ENCODE results near the gene CHD8. TPM values are rescaled to one million over a fixed set of nuclear protein-coding genes. Genes with fewer than 3 reads are reported as not detected.

Gene CHD8
- 23.7 and 41.0 TPM in 2 replicates for total RNA-seq (2014; rRNA removed; shearing (Covaris generic))

DNA sequence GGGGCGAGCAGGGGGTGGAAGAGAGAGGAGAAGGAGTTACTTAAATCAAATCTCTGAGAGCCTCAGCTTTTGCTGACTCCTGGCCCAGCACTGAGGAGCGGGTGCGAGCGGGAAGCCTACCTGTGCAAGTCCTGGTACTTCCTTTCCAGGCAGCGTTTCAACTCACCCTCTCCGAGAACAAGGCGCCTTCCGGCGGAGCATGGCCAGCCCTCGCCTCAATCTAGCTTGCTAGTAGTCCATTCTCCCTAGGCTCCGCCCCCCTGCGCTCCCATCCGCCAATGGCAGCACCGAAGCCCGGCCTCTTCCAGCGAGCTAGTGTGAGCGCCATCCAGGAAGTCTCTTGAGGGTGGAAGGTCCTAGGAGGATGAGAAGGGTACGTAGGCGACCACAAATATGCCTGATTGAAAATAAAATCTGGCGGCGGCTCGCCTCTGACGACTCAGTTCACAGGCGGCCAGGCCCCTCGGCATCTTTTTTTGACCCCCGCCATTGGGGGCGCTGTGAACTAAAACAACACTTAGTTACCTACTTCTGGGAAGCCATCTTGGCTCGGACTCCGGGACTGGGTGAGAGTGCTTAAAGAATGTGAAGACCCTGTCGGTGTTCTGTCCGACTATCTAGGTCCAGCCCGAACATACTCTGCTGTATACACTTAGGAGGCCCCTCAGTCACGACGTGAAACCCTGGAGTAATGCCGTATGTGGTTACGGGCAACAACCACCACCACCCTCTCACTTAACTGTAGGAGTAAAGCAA, at the start of gene CHD8:
Gene CHD8, minus strand, starts transcription at position 212 of the 756 bp plus-strand sequence. CDS start 24,480 bp downstream, outside the sequence.
- Histone ChIP-seq H3K27ac (peak within 1 kb of the TSS; percentile 73), H3K4me1 (replicated peaks) (peaks cover 6% of the 10 kb centered on the region; the same call in 1 of the 2 replicates), H3K9me3 (replicated peaks) (no peaks in the 10 kb centered on the region), H3K27me3 (replicated peaks) (no peaks in the 10 kb centered on the region), H3K36me3 (peaks cover 11% of the 10 kb centered on the region), H3K4me3 (peak within 1 kb of the TSS; percentile 55)
- peak; percentile 98 to 99 for DNase-seq (ENCODE audit: low read depth in 1 of 2, low spot score in 2 of 2)

DNA sequence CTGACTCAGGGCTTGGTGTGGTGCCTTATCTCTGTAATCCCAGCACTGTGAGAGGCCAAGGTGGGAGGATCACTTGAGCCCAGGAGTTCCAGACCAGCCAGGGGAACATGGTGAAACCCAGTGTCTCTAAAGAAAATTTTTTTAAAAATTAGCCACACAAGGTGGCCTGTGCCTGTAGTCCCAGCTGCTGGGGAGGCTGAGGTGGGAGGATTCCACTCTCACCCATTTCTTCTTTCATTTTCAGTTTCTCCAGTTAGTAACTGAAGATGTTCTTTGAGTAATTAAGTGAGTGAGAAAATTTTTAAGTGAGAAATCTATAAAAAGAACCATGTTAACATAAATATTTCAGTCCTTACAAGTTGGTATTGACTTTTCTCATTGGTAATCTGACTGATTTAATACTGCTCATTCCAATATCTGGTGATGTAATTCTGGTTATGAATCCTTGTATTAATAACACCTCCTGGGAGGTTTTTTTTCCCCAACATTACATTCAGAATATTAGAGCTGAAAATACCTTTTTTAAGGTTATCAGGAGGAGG, 49.2 kb upstream of the CHD8 start:
- H3K4me1 ChIP-seq (replicated peaks): peaks cover 4% of the 10 kb centered on the region
- no peak overlapping the region for H3K4me3 ChIP-seq
- H3K36me3 ChIP-seq: peaks cover 63% of the 10 kb centered on the region
- no peaks in the 10 kb centered on the region for H3K27me3 ChIP-seq (replicated peaks)
- no peak for DNase-seq (ENCODE audit: low read depth in 1 of 2, low spot score in 2 of 2)
- no peaks in the 10 kb centered on the region for H3K9me3 ChIP-seq (replicated peaks)
- H3K27ac ChIP-seq: no peak overlapping the region

GRCh38 chr14:21503376-21503775, 47.5 kb upstream of the CHD8 start:
- DNase-seq (ENCODE audit: low read depth in 1 of 2, low spot score in 2 of 2): no peak
- Histone ChIP-seq H3K27me3 (replicated peaks) (no peaks in the 10 kb centered on the region), H3K4me3 (no peak overlapping the region), H3K4me1 (replicated peaks) (no peaks in the 10 kb centered on the region), H3K9me3 (replicated peaks) (no peaks in the 10 kb centered on the region), H3K27ac (no peak overlapping the region), H3K36me3 (peaks cover 68% of the 10 kb centered on the region)

DNA sequence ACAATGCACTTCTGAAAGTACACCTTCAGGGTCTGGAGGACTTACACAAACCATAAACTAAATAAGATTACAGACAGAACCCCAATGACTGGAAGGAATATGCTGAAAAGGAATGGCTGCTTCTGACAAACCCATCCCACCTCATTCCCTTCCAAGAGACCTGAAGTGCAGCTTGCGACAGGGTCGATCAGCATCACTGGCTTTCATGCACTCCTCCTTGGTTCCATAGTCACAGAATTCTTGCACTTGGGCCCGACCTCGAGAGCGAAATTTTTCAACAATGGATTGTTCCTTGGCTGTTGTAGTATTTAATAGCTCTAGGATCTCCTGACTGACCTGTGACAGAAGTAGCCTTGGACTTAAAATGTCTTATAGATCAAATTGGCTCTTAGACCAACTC, 45.6 kb upstream of the CHD8 start:
- no peak for DNase-seq (ENCODE audit: low read depth in 1 of 2, low spot score in 2 of 2)
- Histone ChIP-seq H3K9me3 (replicated peaks) (no peaks in the 10 kb centered on the region), H3K27ac (no peak overlapping the region), H3K4me3 (no peak overlapping the region), H3K36me3 (peaks cover 72% of the 10 kb centered on the region), H3K4me1 (replicated peaks) (no peaks in the 10 kb centered on the region), H3K27me3 (replicated peaks) (no peaks in the 10 kb centered on the region)

DNA sequence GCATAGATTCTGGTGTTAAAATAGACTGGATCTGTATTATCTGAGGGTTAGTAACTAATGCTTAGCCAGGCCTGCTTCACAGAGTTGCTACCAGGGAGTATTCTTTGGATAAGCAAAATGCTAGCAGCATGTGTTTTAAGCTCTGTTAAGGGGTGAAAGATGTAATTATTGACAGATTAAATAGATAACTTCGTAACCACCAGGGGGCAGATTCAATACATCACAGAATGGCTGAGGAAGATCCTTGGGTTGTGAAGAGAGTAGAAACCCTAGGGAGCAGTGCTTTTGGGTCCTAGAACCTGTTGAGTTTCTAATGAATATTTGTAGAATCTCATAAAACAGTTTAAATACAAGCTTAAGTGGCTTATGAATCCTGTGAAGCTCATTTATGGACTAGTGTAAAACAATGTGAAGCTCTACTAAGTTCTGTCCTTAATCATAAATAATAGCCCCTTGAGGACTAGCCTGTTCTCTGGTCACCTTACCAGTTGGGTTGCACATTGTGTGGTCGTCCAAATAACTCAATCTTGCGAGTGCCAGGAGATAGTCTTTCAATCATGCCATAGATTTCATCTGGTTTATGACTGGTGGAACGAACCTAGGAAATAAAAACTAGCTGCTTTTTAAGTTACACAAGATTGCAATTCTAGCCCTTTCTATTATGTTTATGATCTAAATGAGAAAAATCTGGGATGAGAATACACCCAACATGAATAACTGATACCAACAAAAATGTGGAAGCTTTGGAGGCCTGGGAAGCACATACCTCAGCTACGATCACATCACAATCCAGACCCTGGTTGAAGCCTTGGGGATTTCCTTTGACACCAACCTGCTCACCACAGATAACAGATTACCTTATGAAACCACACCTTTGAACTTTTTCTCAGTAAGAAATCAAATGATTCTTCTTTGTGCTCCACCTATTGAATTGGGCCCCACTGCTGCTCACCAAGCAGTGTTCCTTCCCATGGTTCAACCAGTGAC, 42.9 kb upstream of the CHD8 start:
- H3K4me1 ChIP-seq (replicated peaks): no peaks in the 10 kb centered on the region
- H3K9me3 ChIP-seq (replicated peaks): no peaks in the 10 kb centered on the region
- no peaks in the 10 kb centered on the region for H3K27me3 ChIP-seq (replicated peaks)
- no peak overlapping the region for H3K27ac ChIP-seq
- H3K4me3 ChIP-seq: no peak overlapping the region
- H3K36me3 ChIP-seq: peaks cover 95% of the 10 kb centered on the region
- no peak for DNase-seq (ENCODE audit: low read depth in 1 of 2, low spot score in 2 of 2)

DNA sequence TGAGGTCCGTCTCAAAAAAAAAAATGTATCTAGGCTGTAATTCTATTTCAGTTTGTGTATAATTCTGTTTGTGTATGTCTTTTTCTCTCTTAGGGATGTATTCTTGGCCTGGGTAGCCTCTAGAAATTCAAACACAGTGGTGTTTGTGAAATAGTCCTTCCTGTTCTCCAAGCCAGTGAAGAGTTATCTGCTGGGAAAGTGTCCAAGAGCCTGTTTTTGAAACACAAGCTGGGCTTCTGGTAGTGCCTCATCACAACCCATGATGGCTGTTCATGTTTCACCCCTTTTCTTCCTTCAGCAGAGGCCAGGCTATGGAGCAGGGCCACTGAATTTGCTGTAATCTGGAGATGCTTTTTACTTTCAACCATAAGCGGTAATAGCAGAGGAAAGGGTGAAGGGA, 40.5 kb upstream of the CHD8 start:
- H3K27ac ChIP-seq: no peak overlapping the region
- no peaks in the 10 kb centered on the region for H3K27me3 ChIP-seq (replicated peaks)
- peaks cover 86% of the 10 kb centered on the region for H3K36me3 ChIP-seq
- H3K4me1 ChIP-seq (replicated peaks): no peaks in the 10 kb centered on the region
- no peaks in the 10 kb centered on the region for H3K9me3 ChIP-seq (replicated peaks)
- no peak overlapping the region for H3K4me3 ChIP-seq
- DNase-seq (ENCODE audit: low read depth in 1 of 2, low spot score in 2 of 2): no peak

- Histone ChIP-seq H3K4me1 (replicated peaks) (no peaks in the 10 kb centered on the region), H3K36me3 (peaks cover 86% of the 10 kb centered on the region), H3K9me3 (replicated peaks) (no peaks in the 10 kb centered on the region), H3K27ac (no peak overlapping the region), H3K27me3 (replicated peaks) (no peaks in the 10 kb centered on the region), H3K4me3 (no peak overlapping the region)
- no peak for DNase-seq (ENCODE audit: low read depth in 1 of 2, low spot score in 2 of 2)
Observed at GRCh38 chr14:21494902-21495762, 39.2 kb upstream of the CHD8 start.

- no peaks in the 10 kb centered on the region for H3K27me3 ChIP-seq (replicated peaks)
- H3K36me3 ChIP-seq: peaks cover 47% of the 10 kb centered on the region
- peak in 1 of 2 experiments; percentile 76 for DNase-seq (ENCODE audit: low read depth in 1 of 2, low spot score in 2 of 2)
- H3K9me3 ChIP-seq (replicated peaks): no peaks in the 10 kb centered on the region
- 0 out of 2 replicates have a peak, but pooled peaks cover 3% of the 10 kb centered on the region for H3K4me1 ChIP-seq (replicated peaks)
- peak overlapping the region; percentile 59 for H3K27ac ChIP-seq
- H3K4me3 ChIP-seq: no peak overlapping the region
Observed at GRCh38 chr14:21486640-21487087, 30.7 kb upstream of the CHD8 start.

DNA sequence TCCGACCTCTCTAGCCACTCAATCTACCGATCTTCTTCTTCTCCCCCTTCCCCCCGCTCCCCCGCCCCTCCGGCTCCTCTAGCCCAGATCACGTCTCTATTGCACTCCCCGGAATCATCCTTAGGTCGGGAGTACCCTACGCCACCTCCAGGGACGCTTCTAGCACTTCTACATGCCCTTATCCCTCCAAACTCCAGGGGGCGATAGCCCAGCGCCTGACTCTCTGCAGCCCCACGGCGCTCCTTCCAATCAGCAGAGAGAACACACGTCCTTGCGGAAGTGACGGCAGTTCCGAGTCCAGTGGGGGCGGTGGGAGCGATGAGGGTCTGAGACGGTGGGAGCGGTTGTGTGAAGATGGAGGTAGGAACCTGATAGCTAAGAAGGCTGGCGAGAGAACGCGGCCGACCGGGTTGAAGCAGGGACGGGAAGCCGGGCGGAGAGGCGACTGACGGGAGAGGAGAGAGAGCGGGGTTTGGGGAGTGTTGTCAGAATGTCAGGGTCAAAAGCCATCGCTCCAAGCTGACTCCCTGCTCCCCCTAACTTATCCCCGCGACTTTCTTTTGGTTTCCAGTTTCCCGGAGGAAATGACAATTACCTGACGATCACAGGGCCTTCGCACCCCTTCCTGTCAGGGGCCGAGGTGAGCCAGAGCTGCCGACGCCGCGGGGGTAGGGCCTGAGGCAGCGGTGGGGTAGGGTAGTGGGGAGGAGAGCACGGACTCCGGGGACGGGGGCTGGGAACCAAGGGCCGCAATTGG, 21.2 kb upstream of the CHD8 start, which contains the start of the genes RAB2B and TOX4:
Gene RAB2B, minus strand, starts transcription at position 35 of the 757 bp plus-strand sequence. CDS start 87 bp downstream, outside the sequence.
Gene TOX4, plus strand, starts transcription at position 271 of the 757 bp plus-strand sequence. Its CDS starts 84 bp downstream, at position 355.
- no peaks in the 10 kb centered on the region for H3K27me3 ChIP-seq (replicated peaks)
- H3K27ac ChIP-seq: peak within 1 kb of the TSS; percentile 63
- no peaks in the 10 kb centered on the region for H3K9me3 ChIP-seq (replicated peaks)
- peaks cover 7% of the 10 kb centered on the region; the same call in 1 of the 2 replicates for H3K4me1 ChIP-seq (replicated peaks)
- H3K4me3 ChIP-seq: peak within 1 kb of the TSS; percentile 64
- H3K36me3 ChIP-seq: peaks cover 19% of the 10 kb centered on the region
- DNase-seq (ENCODE audit: low read depth in 1 of 2, low spot score in 2 of 2): peak; percentile 91 to 95

DNA sequence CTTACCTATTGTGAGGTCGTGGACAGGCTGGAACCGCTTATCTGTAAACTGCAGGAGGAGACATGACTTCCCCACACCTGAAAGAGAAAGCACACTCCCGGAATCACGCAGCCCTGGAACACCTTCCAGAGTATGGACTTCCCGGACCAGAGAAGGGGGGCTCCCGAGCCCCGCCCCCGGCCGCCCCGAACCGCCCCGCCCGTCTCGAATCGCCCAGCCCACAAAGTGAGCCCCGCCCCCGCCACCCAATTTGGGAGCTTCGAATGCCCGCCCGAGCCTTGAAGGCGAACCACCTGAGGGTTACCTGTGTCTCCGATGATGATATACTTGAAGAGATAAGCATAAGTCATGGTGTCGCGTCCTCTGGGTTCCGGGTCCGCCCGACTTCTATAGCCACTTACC, 20.6 kb upstream of the CHD8 start:
- DNase-seq (ENCODE audit: low read depth in 1 of 2, low spot score in 2 of 2): peak in 1 of 2 experiments; percentile 73
- Histone ChIP-seq H3K4me3 (peak overlapping the region; percentile 64), H3K36me3 (peaks cover 19% of the 10 kb centered on the region), H3K9me3 (replicated peaks) (no peaks in the 10 kb centered on the region), H3K27ac (no peak overlapping the region), H3K27me3 (replicated peaks) (no peaks in the 10 kb centered on the region), H3K4me1 (replicated peaks) (peaks cover 7% of the 10 kb centered on the region; the same call in 1 of the 2 replicates)

GRCh38 chr14:21475767-21476522, 20.0 kb upstream of the CHD8 start:
- Histone ChIP-seq H3K36me3 (peaks cover 13% of the 10 kb centered on the region), H3K4me3 (peak overlapping the region; percentile 64), H3K9me3 (replicated peaks) (no peaks in the 10 kb centered on the region), H3K27ac (no peak overlapping the region), H3K27me3 (replicated peaks) (no peaks in the 10 kb centered on the region), H3K4me1 (replicated peaks) (peaks cover 7% of the 10 kb centered on the region; the same call in 1 of the 2 replicates)
- DNase-seq (ENCODE audit: low read depth in 1 of 2, low spot score in 2 of 2): no peak

Data from SJSA1 (cell line).